Measurements from ENCODE around the gene SNAI3. TPM values are rescaled to one million over a fixed set of nuclear protein-coding genes. Genes with fewer than 3 reads are reported as not detected.
A peak's percentile ranks its signal among the peaks of the same experiment; 100 is the strongest.

Gene SNAI3
- total RNA-seq, 1 experiment from 2014 or later = 2.2 TPM

GRCh38 chr16:88651276-88651988 lies 34.9 kb downstream of the SNAI3 start:
- H3K9ac ChIP-seq (ENCODE audit: low read length) = peak overlapping the region; percentile 98
- BruUV-seq (replicated peaks) = TSS peak; percentile 82
- H3K9me3 ChIP-seq (ENCODE audit: control insufficient read depth in 1 of 2, insufficient read depth in 1 of 2, low read depth in 1 of 2, low read length in 2 of 2) = no peaks in the 10 kb centered on the region
- POLR2A ChIA-PET = no interaction called here
- DNase-seq (ENCODE audit: low read depth, low spot score) = peak; percentile 72
- intact Hi-C loops (cut with micrococcal nuclease) = loop anchor here (5.0 kb wide), 1 partner anchor 199 kb away; the partner anchor contains the start of gene ZFPM1
- RAD21 ChIA-PET (ENCODE audit: low non-redundant PET in 1 of 2, low total read pairs in 2 of 2, uncharacterized antibody in 2 of 2, unreplicated experiment in 2 of 2) = no interaction called here
- H3K4me1 ChIP-seq (ENCODE audit: control insufficient read depth in 1 of 2, insufficient read depth in 2 of 2, low read length in 2 of 2) = peaks cover 16 to 26% of the 10 kb centered on the region in 2 experiments
- peak overlapping the region; percentile 92 to 99 for H3K4me3 ChIP-seq (replicated peaks in 1 of 2; ENCODE audit: low read depth in 1 of 2, low read length in 2 of 2)
- no peaks in the 10 kb centered on the region for H4K20me1 ChIP-seq (ENCODE audit: insufficient read depth)
- H3K27me3 ChIP-seq (ENCODE audit: insufficient read depth, low read length) = no peaks in the 10 kb centered on the region
- TF ChIP-seq MAX (IDR thresholded peaks at IDR 0.05) (no peak), FOSL1 (IDR thresholded peaks at IDR 0.05; ENCODE audit: low read depth) (no peak), SP1 (IDR thresholded peaks at IDR 0.05; ENCODE audit: low read depth) (no peak), SIN3A (IDR thresholded peaks at IDR 0.05; ENCODE audit: low read depth) (no peak), EGR1 (IDR thresholded peaks at IDR 0.05; ENCODE audit: low read depth) (no peak), YY1 (IDR thresholded peaks at IDR 0.05; ENCODE audit: extremely low read depth, insufficient replicate concordance, low read depth, low read length) (no peak), SRF (IDR thresholded peaks at IDR 0.05; ENCODE audit: low read depth) (no peak), EZH2 (IDR thresholded peaks at IDR 0.05) (no peak), ELF1 (IDR thresholded peaks at IDR 0.05; ENCODE audit: borderline replicate concordance, low read depth) (no peak), CBX3 (IDR thresholded peaks at IDR 0.05; ENCODE audit: low read depth) (no peak)
- H3K9me2 ChIP-seq (ENCODE audit: insufficient read depth) = no peaks in the 10 kb centered on the region
- H3K27ac ChIP-seq (ENCODE audit: low read depth, low read length) = peak overlapping the region; percentile 86
- H3K79me2 ChIP-seq (ENCODE audit: insufficient read depth, low read length) = peaks cover 36% of the 10 kb centered on the region
- peaks cover 5 to 10% of the 10 kb centered on the region in 2 experiments; a peak in 1 of 4 replicates for H3K36me3 ChIP-seq (ENCODE audit: control insufficient read depth in 1 of 2, insufficient read depth in 2 of 2, low read length in 2 of 2)
- no peak overlapping the region for H2AFZ ChIP-seq (ENCODE audit: low read depth, low read length, poor library complexity, severe bottlenecking)
- peak; percentile 73 for ATAC-seq
- H3K4me2 ChIP-seq (ENCODE audit: low read length) = peak overlapping the region; percentile 95
- CTCF ChIA-PET = no interaction called here

- H3K27ac ChIP-seq (ENCODE audit: low read depth, low read length) = peak within 1 kb of the TSS; percentile 86
- ChIA-PET RAD21 (ENCODE audit: low non-redundant PET in 1 of 2, low total read pairs in 2 of 2, uncharacterized antibody in 2 of 2, unreplicated experiment in 2 of 2) (no interaction called here), CTCF (no interaction called here), POLR2A (no interaction called here)
- DNase-seq (ENCODE audit: low read depth, low spot score) = peak; percentile 57
- peak within 1 kb of the TSS; percentile 95 for H3K4me2 ChIP-seq (ENCODE audit: low read length)
- peak within 1 kb of the TSS; percentile 92 to 99 for H3K4me3 ChIP-seq (replicated peaks in 1 of 2; ENCODE audit: low read depth in 1 of 2, low read length in 2 of 2)
- H3K27me3 ChIP-seq (ENCODE audit: insufficient read depth, low read length) = no peaks in the 10 kb centered on the region
- peaks cover 16 to 26% of the 10 kb centered on the region in 2 experiments for H3K4me1 ChIP-seq (ENCODE audit: control insufficient read depth in 1 of 2, insufficient read depth in 2 of 2, low read length in 2 of 2)
- BruUV-seq (replicated peaks) = no TSS peak
- H3K9me2 ChIP-seq (ENCODE audit: insufficient read depth) = no peaks in the 10 kb centered on the region
- peak; percentile 94 for ATAC-seq
- no peak within 1 kb of the TSS for H2AFZ ChIP-seq (ENCODE audit: low read depth, low read length, poor library complexity, severe bottlenecking)
- TF ChIP-seq POLR2AphosphoS5 (IDR thresholded peaks at IDR 0.05; ENCODE audit: low read depth, low read length) (peak; percentile 98), POLR2A (IDR thresholded peaks at IDR 0.05; ENCODE audit: borderline replicate concordance, extremely low read depth, insufficient read depth, insufficient read length) (peak; percentile 77), ZFX (IDR thresholded peaks at IDR 0.05) (peak; percentile 86; the same call in 1 of the 2 replicates), TCF7L2 (IDR thresholded peaks at IDR 0.05; ENCODE audit: borderline replicate concordance, extremely low read depth, insufficient read depth, insufficient read length) (no peak), FOSL1 (IDR thresholded peaks at IDR 0.05; ENCODE audit: low read depth) (no peak)
- H3K36me3 ChIP-seq (ENCODE audit: control insufficient read depth in 1 of 2, insufficient read depth in 2 of 2, low read length in 2 of 2) = peaks cover 4 to 10% of the 10 kb centered on the region in 2 experiments; a peak in 1 of 4 replicates
- no peaks in the 10 kb centered on the region for H3K9me3 ChIP-seq (ENCODE audit: control insufficient read depth in 1 of 2, insufficient read depth in 1 of 2, low read depth in 1 of 2, low read length in 2 of 2)
- no peaks in the 10 kb centered on the region for H4K20me1 ChIP-seq (ENCODE audit: insufficient read depth)
- intact Hi-C loops (cut with micrococcal nuclease) = loop anchor here (5.0 kb wide), 1 partner anchor 199 kb away; the partner anchor contains the start of gene ZFPM1
- H3K79me2 ChIP-seq (ENCODE audit: insufficient read depth, low read length) = peaks cover 36% of the 10 kb centered on the region
- peak within 1 kb of the TSS; percentile 98 for H3K9ac ChIP-seq (ENCODE audit: low read length)
These were observed 35.5 kb downstream of the SNAI3 start, which contains the start of gene CYBA for GRCh38 chr16:88650749-88651275. Gene CYBA (minus strand): TSS chr16:88651053. CDS start chr16:88651013, 40 bp downstream.
